LNCAP (cell line): Measurements from ENCODE around the gene CACNG4.

Source experiments
- CTCF ChIP-seq: fragments of 450-650 bp; IDR thresholded peaks from 2 replicates; pipeline ENCODE4 v1.5.1; 2017; ENCODE audit warnings: mild to moderate bottlenecking

CACNG4 gene

GRCh38 chr17:67068999-67069398, 104.5 kb downstream of the CACNG4 start:
- TF ChIP-seq CTCF = no peak

- TF ChIP-seq CTCF = no peak
Observed at GRCh38 chr17:67069603-67070136, 105.2 kb downstream of the CACNG4 start.

- TF ChIP-seq CTCF = no peak
Observed at GRCh38 chr17:67071595-67071994, 107.1 kb downstream of the CACNG4 start.

- no peak for TF ChIP-seq CTCF
Observed at GRCh38 chr17:67072885-67073284, 108.4 kb downstream of the CACNG4 start.

- no peak for TF ChIP-seq CTCF
Observed at GRCh38 chr17:67074781-67075180, 110.3 kb downstream of the CACNG4 start.

GRCh38 chr17:67076290-67076689, 111.8 kb downstream of the CACNG4 start:
- TF ChIP-seq CTCF = no peak

- no peak for TF ChIP-seq CTCF
Observed at GRCh38 chr17:67078292-67078691, 113.8 kb downstream of the CACNG4 start.

GRCh38 chr17:67079491-67079890, 115.0 kb downstream of the CACNG4 start:
- no peak for TF ChIP-seq CTCF
